ENCODE data around the gene TMEM25. TPM values are rescaled to one million over a fixed set of nuclear protein-coding genes. Genes with fewer than 3 reads are reported as not detected.
"Not testable (repeated sequence)": the region's sequence is repeated elsewhere in the genome, so short reads cannot be mapped to it uniquely, and the experiment has no call there.

The TMEM25 gene
- 10 to 100 TPM in 5 of 6 experiments, 1 to 10 TPM in 1; 9.2 to 31.0 (median 23.5) TPM for total RNA-seq
- long read RNA-seq, partial matches to known transcripts = 1 of 1 reads
- long read RNA-seq, other reads (novel, unspliced or antisense) = 0 of 1 reads

- DNase-seq (peak; percentile 73 to 82 (median 77)), ATAC-seq (peak; percentile 23 to 51 (median 50))
- TF ChIP-seq POLR2A (IDR thresholded peaks at IDR 0.05) (peak; percentile 49), CTCF (IDR thresholded peaks at IDR 0.05) (no peak)
- Histone ChIP-seq H3K4me1 (peaks cover 0 to 52% (median 25%) of the 10 kb centered on the region in 4 donors), H3K36me3 (no peaks in the 10 kb centered on the region), H3K27me3 (no peaks in the 10 kb centered on the region), H3K27ac (peak within 1 kb of the TSS; percentile 29 to 86 (median 57)), H3K9me3 (no peaks in the 10 kb centered on the region), H3K4me3 (peak within 1 kb of the TSS; percentile 70 to 88 (median 79))
- intact Hi-C loops (cut with DNase I) = no loop called here
- 6% methylated on average over 19 of the region's 94 CpGs for WGBS (ENCODE audit: insufficient coverage, low coverage, low lambda C conversion rate, missing lambda C conversion rate)
Measured at GRCh38 chr11:118530683-118531596, at the start of gene TMEM25. TSS of gene TMEM25 (plus strand) at chr11:118531192. CDS start at chr11:118531802, 610 bp downstream.

GRCh38 chr11:118481238-118481637 is 49.8 kb upstream of the TMEM25 start:
- intact Hi-C loops (cut with DNase I); H3K4me3 ChIP-seq; H3K4me1 ChIP-seq; H3K9me3 ChIP-seq; H3K27me3 ChIP-seq; H3K27ac ChIP-seq; ATAC-seq; DNase-seq: not testable (repeated sequence)
- H3K36me3 ChIP-seq = peaks cover 8 to 98% (median 39%) of the 10 kb centered on the region in 4 donors
- WGBS (ENCODE audit: insufficient coverage, low coverage, low lambda C conversion rate, missing lambda C conversion rate) = 100% methylated on average over 1 of the region's 1 CpG

GRCh38 chr11:118484405-118484804 is 46.6 kb upstream of the TMEM25 start:
- no peak overlapping the region for H3K4me3 ChIP-seq

GRCh38 chr11:118485273-118485672 is 45.7 kb upstream of the TMEM25 start:
- H3K4me1 ChIP-seq = no peaks in the 10 kb centered on the region
- DNase-seq = no peak
- H3K9me3 ChIP-seq = no peaks in the 10 kb centered on the region
- no peak overlapping the region for H3K4me3 ChIP-seq
- ATAC-seq = no peak
- intact Hi-C loops (cut with DNase I) = no loop called here
- no peaks in the 10 kb centered on the region for H3K27me3 ChIP-seq
- peaks cover 8 to 90% (median 37%) of the 10 kb centered on the region in 4 donors for H3K36me3 ChIP-seq
- TF ChIP-seq CTCF (IDR thresholded peaks at IDR 0.05) (peak in 2 of 4 donors; percentile 9 to 21), POLR2A (IDR thresholded peaks at IDR 0.05) (no peak)
- no peak overlapping the region for H3K27ac ChIP-seq

More at GRCh38 chr11:118484405-118484804, 46.6 kb upstream of the TMEM25 start:
- TF ChIP-seq CTCF (IDR thresholded peaks at IDR 0.05) = no peak
- no peak for TF ChIP-seq POLR2A (IDR thresholded peaks at IDR 0.05)
- intact Hi-C loops (cut with DNase I) = no loop called here
- ATAC-seq = no peak
- DNase-seq = no peak
- Histone ChIP-seq H3K9me3 (no peaks in the 10 kb centered on the region), H3K36me3 (peaks cover 8 to 90% (median 34%) of the 10 kb centered on the region in 4 donors), H3K27me3 (no peaks in the 10 kb centered on the region), H3K27ac (no peak overlapping the region), H3K4me1 (no peaks in the 10 kb centered on the region)
- 92% methylated on average over 3 of the region's 3 CpGs for whole genome bisulfite sequencing (ENCODE audit: insufficient coverage, low coverage, low lambda C conversion rate, missing lambda C conversion rate)
